Lower leg skin (tissue), 4 donors: ENCODE data around the gene COL25A1. TPM values are rescaled to one million over a fixed set of nuclear protein-coding genes. Genes with fewer than 3 reads are reported as not detected.

Experiments
- DNase-seq, 2 donors: peaks; one replicate each; pipeline ENCODE4 v3.0.0-alpha.2; 2019; ENCODE audit warnings: low spot score in 2 of 2
- H3K4me3 ChIP-seq: fragments of 200-600 bp; sonication (generic); 2 replicates; pipeline ENCODE4 v1.5.1; 2017; ENCODE audit warnings: mild to moderate bottlenecking, low read depth; ENCODE audit not compliant: poor library complexity, severe bottlenecking
- POLR2A ChIP-seq, 2 donors: fragments of 450-650 bp; IDR thresholded peaks; one replicate each; pipeline ENCODE4 v1.6.1; 2016 to 2017; ENCODE audit warnings: antibody characterized with exemption in 2 of 2, mild to moderate bottlenecking in 1 of 2, moderate library complexity in 1 of 2
- WGBS, 2 donors: methylation state at CpG; one replicate each; pipeline ENCODE4 v1.1.5; 2018; 5-methylcytosine and 5-hydroxymethylcytosine counted together
- intact Hi-C: fragments of 100-400 bp; cut with DNase I; formaldehyde crosslinking; loops from one replicate; pipeline ENCODE4 v1.15.0; 2023; ENCODE audit warnings: low total_unique reads
- total RNA-seq, 4 donors: library from RNA; depleted of rRNA; stranded (reverse); fragments of >200 nt; gene quantifications; one replicate each; pipeline ENCODE4 v1.1.0, GENCODE V29; 2016
- TF ChIP-seq, protein P1 (sequence below), 3 donors: fragments of 450-650 bp; IDR thresholded peaks; one replicate each; pipeline ENCODE4 v1.5.1; 2016; ENCODE audit warnings: antibody characterized with exemption in 3 of 3, mild to moderate bottlenecking in 3 of 3, moderate library complexity in 2 of 3

Gene COL25A1
- total RNA-seq, 4 donors from 2014 or later: 0.42 to 2.4 (median 1.5) TPM

DNA sequence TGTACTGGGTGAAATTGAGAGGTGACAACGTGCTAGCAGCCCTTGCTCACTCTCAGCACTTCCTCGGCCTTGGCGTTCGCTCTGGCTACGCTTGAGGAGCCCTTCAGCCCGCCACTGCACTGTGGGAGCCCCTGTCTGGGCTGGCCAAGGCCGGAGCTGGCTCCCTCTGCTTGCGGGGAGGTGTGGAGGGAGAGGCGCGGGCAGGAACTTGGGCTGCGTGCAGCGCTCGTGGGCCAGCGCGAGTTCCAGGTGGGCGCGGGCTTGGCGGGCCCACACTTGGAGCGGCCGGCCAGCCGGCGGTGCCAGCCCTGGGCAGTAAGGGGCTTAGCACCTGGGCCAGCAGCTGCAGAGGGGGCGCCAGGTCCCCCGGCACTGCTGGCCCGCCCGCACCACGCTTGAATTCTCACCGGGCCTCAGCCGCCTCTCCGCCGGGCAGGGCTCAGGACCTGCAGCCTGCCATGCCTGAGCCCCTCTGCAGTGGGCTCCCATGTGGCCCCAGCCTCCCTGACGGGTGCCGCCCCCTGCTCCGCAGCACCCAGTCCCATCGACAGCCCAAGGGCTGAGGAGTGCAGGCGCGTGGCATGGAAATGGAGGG, 290.1 kb downstream of the COL25A1 start:
- H3K4me3 ChIP-seq: no peak overlapping the region
- intact Hi-C loops: no loop called here
- no peak for TF ChIP-seq POLR2A (IDR thresholded peaks at IDR 0.05)
- TF ChIP-seq, protein P1, sequence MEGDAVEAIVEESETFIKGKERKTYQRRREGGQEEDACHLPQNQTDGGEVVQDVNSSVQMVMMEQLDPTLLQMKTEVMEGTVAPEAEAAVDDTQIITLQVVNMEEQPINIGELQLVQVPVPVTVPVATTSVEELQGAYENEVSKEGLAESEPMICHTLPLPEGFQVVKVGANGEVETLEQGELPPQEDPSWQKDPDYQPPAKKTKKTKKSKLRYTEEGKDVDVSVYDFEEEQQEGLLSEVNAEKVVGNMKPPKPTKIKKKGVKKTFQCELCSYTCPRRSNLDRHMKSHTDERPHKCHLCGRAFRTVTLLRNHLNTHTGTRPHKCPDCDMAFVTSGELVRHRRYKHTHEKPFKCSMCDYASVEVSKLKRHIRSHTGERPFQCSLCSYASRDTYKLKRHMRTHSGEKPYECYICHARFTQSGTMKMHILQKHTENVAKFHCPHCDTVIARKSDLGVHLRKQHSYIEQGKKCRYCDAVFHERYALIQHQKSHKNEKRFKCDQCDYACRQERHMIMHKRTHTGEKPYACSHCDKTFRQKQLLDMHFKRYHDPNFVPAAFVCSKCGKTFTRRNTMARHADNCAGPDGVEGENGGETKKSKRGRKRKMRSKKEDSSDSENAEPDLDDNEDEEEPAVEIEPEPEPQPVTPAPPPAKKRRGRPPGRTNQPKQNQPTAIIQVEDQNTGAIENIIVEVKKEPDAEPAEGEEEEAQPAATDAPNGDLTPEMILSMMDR (IDR thresholded peaks at IDR 0.05): no peak
- WGBS, 2 donors: 96% methylated on average over 21 to 36 of the region's 37 CpGs
- no peak for DNase-seq

DNA sequence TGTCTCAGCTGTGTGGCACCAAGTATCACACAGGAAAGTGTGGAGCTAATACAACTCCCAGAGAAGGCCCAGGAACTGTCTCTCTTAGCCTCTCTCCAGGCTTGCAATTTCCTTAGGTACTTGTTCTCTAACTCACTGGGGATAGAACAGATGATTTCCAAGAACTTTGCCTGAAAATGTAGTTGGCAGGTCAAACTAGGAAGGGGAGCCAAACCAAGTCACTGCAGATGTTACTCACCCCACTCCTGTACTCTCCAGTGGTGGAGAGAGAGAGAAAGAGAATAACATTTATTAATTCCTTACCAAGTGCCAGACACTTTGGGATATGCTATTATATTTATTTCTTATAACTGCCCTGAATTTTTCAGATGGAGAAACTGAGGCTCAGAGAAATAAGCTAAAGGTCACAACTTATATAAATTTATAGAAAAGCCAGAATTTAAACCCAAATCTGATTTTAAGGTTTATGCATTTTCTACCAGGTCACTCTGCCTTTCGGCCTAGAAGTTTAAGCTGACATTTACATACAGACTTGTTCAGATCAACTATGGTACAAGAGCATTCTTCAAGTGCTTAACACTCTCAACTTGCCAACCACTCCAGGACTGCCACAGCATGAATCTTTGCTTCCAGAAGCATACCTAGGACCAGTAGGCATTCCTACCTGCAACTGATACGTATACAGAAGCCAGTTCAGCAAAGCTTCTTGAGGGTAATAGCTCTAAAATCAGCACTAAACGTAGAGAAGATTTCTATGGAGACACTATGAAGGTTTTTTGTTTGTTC, 291.0 kb downstream of the COL25A1 start:
- intact Hi-C loops: no loop called here
- no peak overlapping the region for H3K4me3 ChIP-seq
- TF ChIP-seq, protein P1 (IDR thresholded peaks at IDR 0.05): no peak
- TF ChIP-seq POLR2A (IDR thresholded peaks at IDR 0.05): no peak
- DNase-seq: no peak
- WGBS, 2 donors: 90 to 97% methylated on average over 3 of the region's 3 CpGs

DNA sequence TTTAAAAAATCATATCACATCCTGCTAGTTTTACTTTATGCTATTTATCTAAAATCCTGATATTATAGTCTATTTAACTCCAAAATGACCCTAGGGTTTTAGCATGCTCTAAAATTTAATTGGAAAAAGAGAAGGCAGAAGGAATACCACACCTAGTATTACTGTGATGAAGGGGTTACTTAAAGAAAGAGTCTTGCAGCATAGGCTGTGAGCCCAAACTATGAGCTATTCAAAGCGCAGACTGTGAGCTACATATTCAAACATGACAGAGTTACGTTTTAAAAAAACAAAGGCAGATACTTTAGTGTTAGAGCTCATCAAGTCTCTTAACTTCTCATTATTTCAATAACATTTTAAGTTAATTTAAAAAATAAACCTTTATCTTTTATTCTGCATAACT, 291.9 kb downstream of the COL25A1 start:
- TF ChIP-seq, protein P1 (IDR thresholded peaks at IDR 0.05): no peak
- TF ChIP-seq POLR2A (IDR thresholded peaks at IDR 0.05): no peak
- intact Hi-C loops: no loop called here
- WGBS, 2 donors: 20 to 27% methylated on average over 2 of the region's 2 CpGs
- DNase-seq: no peak
- no peak overlapping the region for H3K4me3 ChIP-seq

DNA sequence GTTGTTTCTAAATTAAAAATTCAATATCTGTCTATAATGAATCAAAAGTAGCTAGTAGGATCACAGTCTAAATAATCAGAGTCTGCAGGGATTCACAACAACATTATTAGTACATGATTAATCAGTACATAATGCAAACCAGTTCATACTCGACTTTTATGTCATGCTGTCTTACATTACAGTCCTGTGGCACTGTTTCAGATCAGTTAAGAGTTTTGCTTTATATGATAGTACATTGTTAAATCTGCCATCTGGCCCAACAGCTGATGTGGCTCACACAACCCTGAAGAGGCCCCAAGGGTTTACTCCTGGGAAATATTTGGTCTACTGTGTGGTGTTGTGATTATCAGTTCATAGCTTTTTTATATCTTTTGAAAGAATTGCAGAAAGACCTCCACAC, 292.5 kb downstream of the COL25A1 start:
- no peak for TF ChIP-seq POLR2A (IDR thresholded peaks at IDR 0.05)
- TF ChIP-seq, protein P1 (IDR thresholded peaks at IDR 0.05): no peak
- 10 to 19% methylated on average over 1 of the region's 1 CpG for WGBS, 2 donors
- no peak for DNase-seq
- intact Hi-C loops: no loop called here
- no peak overlapping the region for H3K4me3 ChIP-seq

- no peak overlapping the region for H3K4me3 ChIP-seq
- intact Hi-C loops: no loop called here
- no peak for TF ChIP-seq POLR2A (IDR thresholded peaks at IDR 0.05)
- TF ChIP-seq, protein P1 (IDR thresholded peaks at IDR 0.05): no peak
- no peak for DNase-seq
- WGBS, 2 donors: 97% methylated on average over 2 of the region's 2 CpGs
These were observed 294.5 kb downstream of the COL25A1 start for GRCh38 chr4:109007976-109008375.
